Suprapubic skin (tissue), 4 donors: Measurements from ENCODE around the gene VPS13C. TPM values are rescaled to one million over a fixed set of nuclear protein-coding genes. Genes with fewer than 3 reads are reported as not detected.
"Not testable (repeated sequence)": the region's sequence is repeated elsewhere in the genome, so short reads cannot be mapped to it uniquely, and the experiment has no call there.

ENCODE experiments used
- DNase-seq, 2 donors: peaks; one replicate each; pipeline ENCODE4 v3.0.0-alpha.2; 2019; ENCODE audit warnings: low spot score in 2 of 2
- H3K27ac ChIP-seq: fragments of 200-600 bp; sonication (generic); one replicate; pipeline ENCODE4 v1.5.1; 2019
- H3K27me3 ChIP-seq: fragments of 200-600 bp; sonication (generic); one replicate; pipeline ENCODE4 v1.5.1; 2019
- H3K36me3 ChIP-seq: fragments of 200-600 bp; sonication (generic); one replicate; pipeline ENCODE4 v1.5.1; 2019
- H3K4me1 ChIP-seq: fragments of 200-600 bp; sonication (generic); one replicate; pipeline ENCODE4 v1.5.1; 2019
- H3K4me3 ChIP-seq: fragments of 200-600 bp; sonication (generic); one replicate; pipeline ENCODE4 v1.5.1; 2019; ENCODE audit warnings: mild to moderate bottlenecking
- H3K9me3 ChIP-seq: fragments of 200-600 bp; sonication (generic); one replicate; pipeline ENCODE4 v1.5.1; 2019
- EP300 ChIP-seq: sonication (generic); formaldehyde crosslinking; IDR thresholded peaks from one replicate; pipeline ENCODE4 v1.6.1; 2017; ENCODE audit warnings: antibody characterized with exemption
- POLR2A ChIP-seq, 2 donors: fragments of 450-650 bp; IDR thresholded peaks; one replicate each; pipeline ENCODE4 v1.6.1; 2017; ENCODE audit warnings: antibody characterized with exemption in 2 of 2, mild to moderate bottlenecking in 2 of 2, moderate library complexity in 2 of 2
- POLR2AphosphoS5 ChIP-seq, 3 donors: sonication (generic); formaldehyde crosslinking; IDR thresholded peaks; one replicate each; pipeline ENCODE4 v1.6.1; 2017; ENCODE audit warnings: antibody characterized with exemption in 3 of 3
- WGBS: methylation state at CpG from one replicate; pipeline ENCODE4 v1.1.5; 2018; 5-methylcytosine and 5-hydroxymethylcytosine counted together
- total RNA-seq, 4 donors: library from RNA; depleted of rRNA; stranded (reverse); fragments of >200 nt; gene quantifications; one replicate each; pipeline ENCODE4 v1.1.0, GENCODE V29; 2016
- TF ChIP-seq, protein P1 (sequence below), 2 donors: fragments of 200-600 bp in 1 of 2; fragments of 450-650 bp in 1 of 2; sonication (generic) in 1 of 2; IDR thresholded peaks; one replicate each; pipeline ENCODE4 v1.5.1; 2016 to 2019; ENCODE audit warnings: antibody characterized with exemption in 2 of 2, mild to moderate bottlenecking in 1 of 2, moderate library complexity in 1 of 2

VPS13C gene
- total RNA-seq, 4 donors from 2014 or later: 30.4 to 74.3 (median 42.8) TPM

DNA sequence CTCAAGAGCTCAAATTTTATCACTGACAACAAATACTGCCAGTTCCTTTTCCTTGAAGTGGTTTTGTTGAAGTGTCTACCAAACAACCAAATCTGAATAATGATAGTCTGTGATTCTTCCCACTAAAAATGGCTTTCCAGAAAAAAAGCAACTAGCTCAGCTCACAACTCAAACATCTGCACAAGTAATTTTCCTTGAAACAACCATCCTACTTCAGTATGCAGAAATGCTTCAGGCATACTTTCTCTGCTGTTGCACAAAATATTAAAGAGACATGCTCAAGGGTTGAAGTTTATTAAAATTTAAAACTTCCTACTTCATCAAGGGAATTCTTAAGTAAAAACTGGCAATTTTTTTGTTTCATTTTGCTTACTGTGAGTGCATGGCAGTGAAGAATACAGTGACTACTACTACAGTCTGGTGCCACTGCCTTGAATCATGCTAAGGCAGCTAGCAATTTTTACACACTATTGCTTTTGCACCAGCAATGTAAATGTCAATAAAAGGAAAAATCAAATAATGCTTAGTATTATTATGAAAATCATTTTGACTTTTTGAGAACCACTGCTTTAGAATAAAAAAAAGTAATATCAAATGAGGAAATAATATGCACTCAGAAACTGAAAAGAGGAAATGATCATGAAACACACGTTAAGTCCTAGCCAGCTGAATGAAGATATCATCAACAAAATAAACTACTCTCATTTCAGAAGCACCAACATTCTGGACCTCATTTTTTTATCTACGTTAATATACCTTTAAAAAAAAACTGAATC lies 33.6 kb downstream of the VPS13C start:
- no peak for TF ChIP-seq EP300
- no peak for TF ChIP-seq POLR2AphosphoS5 (IDR thresholded peaks at IDR 0.05)
- TF ChIP-seq, protein P1, sequence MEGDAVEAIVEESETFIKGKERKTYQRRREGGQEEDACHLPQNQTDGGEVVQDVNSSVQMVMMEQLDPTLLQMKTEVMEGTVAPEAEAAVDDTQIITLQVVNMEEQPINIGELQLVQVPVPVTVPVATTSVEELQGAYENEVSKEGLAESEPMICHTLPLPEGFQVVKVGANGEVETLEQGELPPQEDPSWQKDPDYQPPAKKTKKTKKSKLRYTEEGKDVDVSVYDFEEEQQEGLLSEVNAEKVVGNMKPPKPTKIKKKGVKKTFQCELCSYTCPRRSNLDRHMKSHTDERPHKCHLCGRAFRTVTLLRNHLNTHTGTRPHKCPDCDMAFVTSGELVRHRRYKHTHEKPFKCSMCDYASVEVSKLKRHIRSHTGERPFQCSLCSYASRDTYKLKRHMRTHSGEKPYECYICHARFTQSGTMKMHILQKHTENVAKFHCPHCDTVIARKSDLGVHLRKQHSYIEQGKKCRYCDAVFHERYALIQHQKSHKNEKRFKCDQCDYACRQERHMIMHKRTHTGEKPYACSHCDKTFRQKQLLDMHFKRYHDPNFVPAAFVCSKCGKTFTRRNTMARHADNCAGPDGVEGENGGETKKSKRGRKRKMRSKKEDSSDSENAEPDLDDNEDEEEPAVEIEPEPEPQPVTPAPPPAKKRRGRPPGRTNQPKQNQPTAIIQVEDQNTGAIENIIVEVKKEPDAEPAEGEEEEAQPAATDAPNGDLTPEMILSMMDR (IDR thresholded peaks at IDR 0.05): no peak
- TF ChIP-seq POLR2A (IDR thresholded peaks at IDR 0.05): no peak
- Histone ChIP-seq H3K4me3 (no peak overlapping the region), H3K9me3 (no peaks in the 10 kb centered on the region), H3K27ac (no peak overlapping the region), H3K4me1 (no peaks in the 10 kb centered on the region), H3K36me3 (peaks cover 12% of the 10 kb centered on the region), H3K27me3 (no peaks in the 10 kb centered on the region)
- no peak for DNase-seq
- 71% methylated on average over 2 of the region's 2 CpGs for WGBS

DNA sequence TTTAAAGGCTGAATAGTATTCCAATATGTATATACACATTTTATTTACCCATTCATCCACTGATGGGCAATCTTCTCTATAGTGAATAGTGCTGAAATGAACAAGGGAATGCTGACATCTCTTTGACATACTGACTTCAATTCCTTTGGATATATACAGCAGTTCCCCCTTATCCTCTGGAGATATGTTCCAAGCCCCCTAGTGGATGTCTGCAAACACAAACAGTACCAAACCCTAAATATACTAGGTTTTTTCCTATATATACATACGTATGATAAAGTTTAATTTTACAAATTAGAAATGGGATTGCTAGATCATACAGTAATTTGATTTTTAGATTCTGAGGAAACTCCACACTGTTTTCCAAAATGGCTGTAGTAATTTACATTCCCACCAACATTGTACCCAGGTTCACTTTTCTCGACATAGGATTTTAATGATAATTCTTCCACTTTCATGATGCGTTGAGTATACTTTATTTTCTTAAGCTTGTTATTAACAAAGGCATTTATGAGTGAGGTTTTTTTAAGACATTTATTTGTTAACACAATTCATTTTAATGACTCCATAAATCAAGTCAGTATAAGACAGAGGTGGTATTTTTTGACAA lies 38.2 kb downstream of the VPS13C start:
- peaks cover 10% of the 10 kb centered on the region for H3K36me3 ChIP-seq
- WGBS: over 99% methylated on average over 3 of the region's 3 CpGs
- H3K27me3 ChIP-seq: no peaks in the 10 kb centered on the region
- no peak overlapping the region for H3K27ac ChIP-seq
- no peak overlapping the region for H3K4me3 ChIP-seq
- H3K9me3 ChIP-seq: no peaks in the 10 kb centered on the region
- no peaks in the 10 kb centered on the region for H3K4me1 ChIP-seq
- no peak for DNase-seq
- TF ChIP-seq POLR2A (IDR thresholded peaks at IDR 0.05): no peak

DNA sequence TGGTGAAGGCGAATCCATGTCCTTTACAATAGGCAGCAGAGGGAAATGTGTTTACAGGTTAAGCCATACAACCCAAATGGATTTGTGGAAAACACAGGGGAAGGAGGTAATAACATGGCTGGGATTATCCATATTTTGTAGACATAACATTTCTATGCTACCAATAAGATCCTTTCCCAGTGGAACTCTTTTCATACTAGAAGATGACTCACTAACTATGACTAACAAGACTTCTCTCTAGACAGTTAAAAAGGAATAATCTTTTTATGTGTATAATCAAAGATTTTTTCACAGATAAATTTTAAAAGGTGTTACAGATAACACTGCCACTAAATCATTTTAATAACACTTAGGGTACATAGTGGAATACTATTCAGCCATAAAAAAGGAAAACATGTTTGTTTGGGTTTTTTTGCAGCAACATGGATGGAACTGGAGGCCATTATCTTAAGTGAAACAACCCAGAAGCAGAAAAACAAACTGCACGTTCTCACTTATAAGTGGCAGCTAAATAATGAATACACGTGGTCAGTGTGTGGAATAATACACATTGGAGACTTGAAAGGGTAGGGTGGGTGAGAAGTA lies 39.6 kb downstream of the VPS13C start:
- WGBS: 98% methylated on average over 3 of the region's 3 CpGs
- H3K9me3 ChIP-seq: no peaks in the 10 kb centered on the region

DNA sequence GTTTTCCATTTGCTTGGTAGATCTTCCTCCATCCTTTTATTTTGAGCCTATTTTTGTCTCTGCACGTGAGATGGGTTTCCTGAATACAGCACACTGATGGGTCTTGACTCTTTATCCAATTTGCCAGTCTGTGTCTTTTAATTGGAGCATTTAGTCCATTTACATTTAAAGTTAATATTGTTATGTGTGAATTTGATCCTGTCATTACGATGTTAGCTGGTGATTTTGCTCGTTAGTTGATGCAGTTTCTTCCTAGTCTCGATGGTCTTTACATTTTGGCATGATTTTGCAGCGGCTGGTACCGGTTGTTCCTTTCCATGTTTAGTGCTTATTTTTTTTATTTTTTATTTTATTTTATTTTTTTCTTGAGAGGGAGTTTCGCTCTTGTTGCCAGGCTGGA lies 54.9 kb downstream of the VPS13C start:
- not testable (repeated sequence) for DNase-seq, H3K27me3 ChIP-seq, H3K27ac ChIP-seq, H3K9me3 ChIP-seq, H3K4me3 ChIP-seq, H3K4me1 ChIP-seq
- WGBS: 95% methylated on average over 7 of the region's 7 CpGs
- peaks cover 26% of the 10 kb centered on the region for H3K36me3 ChIP-seq

More for the DNA sequence above, 39.6 kb downstream of the VPS13C start:
- TF ChIP-seq POLR2A (IDR thresholded peaks at IDR 0.05): no peak
- TF ChIP-seq POLR2AphosphoS5 (IDR thresholded peaks at IDR 0.05): no peak
- TF ChIP-seq EP300: no peak
- TF ChIP-seq, protein P1 (IDR thresholded peaks at IDR 0.05): no peak
- peaks cover 10% of the 10 kb centered on the region for H3K36me3 ChIP-seq
- no peak overlapping the region for H3K27ac ChIP-seq
- H3K4me3 ChIP-seq: no peak overlapping the region
- H3K27me3 ChIP-seq: no peaks in the 10 kb centered on the region
- H3K4me1 ChIP-seq: no peaks in the 10 kb centered on the region
- DNase-seq: no peak

DNA sequence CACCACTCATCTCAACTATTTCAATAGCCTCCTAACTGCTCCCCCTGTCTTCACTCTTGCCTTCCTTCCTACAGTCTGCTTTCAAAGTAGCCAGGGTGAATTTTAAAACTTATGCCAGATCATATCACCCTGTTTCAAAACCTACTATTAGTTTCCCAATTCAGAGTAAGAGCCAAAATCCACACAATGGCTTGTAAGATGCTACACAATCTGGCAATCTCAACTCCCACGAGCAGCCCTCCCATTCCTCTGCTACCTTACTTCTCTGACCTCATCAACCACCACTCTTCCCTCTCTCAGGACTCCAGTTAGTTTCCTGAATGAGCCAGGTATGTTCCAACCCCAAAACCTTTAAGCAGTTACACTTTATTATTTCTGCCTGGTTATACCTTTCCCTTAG lies 62.5 kb downstream of the VPS13C start:
- H3K27ac ChIP-seq: no peak overlapping the region
- H3K9me3 ChIP-seq: no peaks in the 10 kb centered on the region
- peaks cover 10% of the 10 kb centered on the region for H3K36me3 ChIP-seq
- no peaks in the 10 kb centered on the region for H3K27me3 ChIP-seq
- WGBS: 86% methylated on average over 1 of the region's 1 CpG
- no peaks in the 10 kb centered on the region for H3K4me1 ChIP-seq
- no peak overlapping the region for H3K4me3 ChIP-seq
- no peak for DNase-seq
- TF ChIP-seq EP300: no peak

DNA sequence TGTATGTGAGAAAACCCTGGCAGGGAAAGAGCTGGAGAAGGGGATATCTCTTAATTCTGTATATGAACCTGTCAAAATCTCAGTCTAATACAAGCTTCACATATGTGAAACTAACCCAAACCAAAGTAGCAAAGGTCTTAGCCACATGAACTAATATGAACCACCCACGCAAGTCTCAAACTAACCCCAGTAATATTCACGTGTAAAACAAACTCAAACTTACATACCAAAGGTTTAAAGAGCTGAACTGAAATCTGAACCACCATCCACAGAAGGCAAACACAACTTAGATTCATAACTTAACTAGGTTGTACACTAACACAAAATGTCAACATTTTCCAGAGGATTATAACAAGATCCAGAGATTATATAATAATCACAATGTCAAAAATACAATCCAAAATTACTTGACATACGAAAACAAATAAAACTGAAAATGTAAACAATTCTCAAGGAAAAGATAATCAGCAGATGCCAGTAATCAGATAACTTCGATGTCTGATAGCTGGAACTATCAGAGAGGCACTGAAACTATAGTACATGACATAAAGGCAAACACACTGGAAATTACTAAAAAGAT lies 64.1 kb downstream of the VPS13C start:
- Histone ChIP-seq H3K36me3 (peaks cover 10% of the 10 kb centered on the region), H3K4me1 (no peaks in the 10 kb centered on the region), H3K9me3 (no peaks in the 10 kb centered on the region), H3K27ac (no peak overlapping the region), H3K27me3 (no peaks in the 10 kb centered on the region), H3K4me3 (no peak overlapping the region)
- no peak for DNase-seq
- WGBS: 96% methylated on average over 4 of the region's 4 CpGs
- TF ChIP-seq POLR2AphosphoS5 (IDR thresholded peaks at IDR 0.05) (no peak), EP300 (no peak), POLR2A (IDR thresholded peaks at IDR 0.05) (no peak)
- TF ChIP-seq, protein P1 (IDR thresholded peaks at IDR 0.05): no peak
